HEK293T (cell line): ENCODE data around the gene SDR42E2.

Source experiments
- ARNT ChIP-seq: fragments of 450-650 bp; IDR thresholded peaks from 2 replicates; pipeline ENCODE4 v1.6.1; 2017; ENCODE audit warnings: mild to moderate bottlenecking
- FOXA1 ChIP-seq: fragments of 450-650 bp; IDR thresholded peaks from 2 replicates; pipeline ENCODE4 v1.6.1; 2016; ENCODE audit warnings: mild to moderate bottlenecking
- FOXK2 ChIP-seq: fragments of 450-650 bp; IDR thresholded peaks from 2 replicates; pipeline ENCODE4 v1.6.1; 2016; ENCODE audit warnings: mild to moderate bottlenecking
- FOXM1 ChIP-seq: fragments of 450-650 bp; IDR thresholded peaks from 2 replicates; pipeline ENCODE4 v1.6.1; 2017; ENCODE audit warnings: mild to moderate bottlenecking, borderline replicate concordance
- HDGF ChIP-seq: fragments of 450-650 bp; IDR thresholded peaks from 2 replicates; pipeline ENCODE4 v1.6.1; 2017; ENCODE audit warnings: antibody characterized with exemption, borderline replicate concordance
- TARDBP ChIP-seq: fragments of 450-650 bp; IDR thresholded peaks from 2 replicates; pipeline ENCODE4 v1.6.1; 2016
- ZNF384 ChIP-seq: fragments of 450-650 bp; IDR thresholded peaks from 2 replicates; pipeline ENCODE4 v1.6.1; 2016

DNA sequence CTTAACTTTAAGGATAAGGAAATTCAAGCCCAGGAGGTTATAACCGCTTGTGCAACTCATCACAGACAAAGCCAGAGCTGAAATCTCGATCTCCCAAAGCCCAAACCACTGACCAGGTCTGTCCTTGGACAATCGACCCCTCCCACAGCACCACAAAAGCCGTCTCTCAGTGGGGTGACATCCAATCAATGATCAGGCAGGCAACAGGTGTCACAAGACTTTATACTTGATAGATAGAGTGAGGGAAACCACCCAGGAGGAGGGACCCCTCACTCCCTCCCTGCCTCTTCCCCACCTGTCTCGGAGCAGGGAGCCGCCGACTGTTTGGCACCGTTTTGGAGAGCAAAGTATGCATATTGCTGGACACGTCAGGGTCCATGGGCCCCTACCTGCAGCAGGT, 14.5 kb upstream of the SDR42E2 start:
- no peak for TF ChIP-seq TARDBP
- no peak for TF ChIP-seq FOXA1
- no peak for TF ChIP-seq HDGF
- TF ChIP-seq FOXM1: no peak
- TF ChIP-seq ARNT: no peak
- TF ChIP-seq FOXK2: no peak
- no peak for TF ChIP-seq ZNF384
